Breast epithelium (tissue), 3 donors: ENCODE results near the gene MASP1.

Experiments used
- POLR2A ChIP-seq: fragments of 450-650 bp; IDR thresholded peaks from one replicate; pipeline ENCODE4 v1.6.1; 2016; ENCODE audit warnings: antibody characterized with exemption, mild to moderate bottlenecking, moderate library complexity
- POLR2AphosphoS5 ChIP-seq, 3 donors: sonication (generic); formaldehyde crosslinking; IDR thresholded peaks; one replicate each; pipeline ENCODE4 v1.6.1; 2017; ENCODE audit warnings: antibody characterized with exemption in 3 of 3
- TF ChIP-seq, protein P1 (sequence below), 3 donors: fragments of 450-650 bp; IDR thresholded peaks; one replicate each; pipeline ENCODE4 v1.5.1; 2016 to 2017; ENCODE audit warnings: antibody characterized with exemption in 3 of 3, mild to moderate bottlenecking in 3 of 3, moderate library complexity in 3 of 3

DNA sequence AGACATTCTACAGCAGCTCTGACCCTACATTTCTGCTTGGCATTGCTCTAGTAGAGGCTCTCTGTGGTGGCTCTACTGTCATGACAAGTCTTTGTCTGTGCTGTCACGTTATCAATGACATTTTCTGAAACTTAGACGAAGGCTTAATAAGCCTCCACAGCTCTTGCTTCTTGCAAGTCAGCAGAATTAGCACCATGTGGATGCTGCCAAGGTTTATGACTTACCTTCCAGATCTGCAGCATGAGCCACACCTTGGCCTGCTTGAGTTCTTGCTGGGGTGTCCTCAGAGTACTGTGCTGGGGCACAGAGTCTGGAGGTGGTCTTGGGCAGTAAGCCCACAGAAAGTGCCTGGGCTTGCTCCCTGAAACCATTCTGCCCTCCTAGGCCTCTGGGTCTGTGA lies 84.5 kb downstream of the MASP1 start:
- TF ChIP-seq, protein P1, sequence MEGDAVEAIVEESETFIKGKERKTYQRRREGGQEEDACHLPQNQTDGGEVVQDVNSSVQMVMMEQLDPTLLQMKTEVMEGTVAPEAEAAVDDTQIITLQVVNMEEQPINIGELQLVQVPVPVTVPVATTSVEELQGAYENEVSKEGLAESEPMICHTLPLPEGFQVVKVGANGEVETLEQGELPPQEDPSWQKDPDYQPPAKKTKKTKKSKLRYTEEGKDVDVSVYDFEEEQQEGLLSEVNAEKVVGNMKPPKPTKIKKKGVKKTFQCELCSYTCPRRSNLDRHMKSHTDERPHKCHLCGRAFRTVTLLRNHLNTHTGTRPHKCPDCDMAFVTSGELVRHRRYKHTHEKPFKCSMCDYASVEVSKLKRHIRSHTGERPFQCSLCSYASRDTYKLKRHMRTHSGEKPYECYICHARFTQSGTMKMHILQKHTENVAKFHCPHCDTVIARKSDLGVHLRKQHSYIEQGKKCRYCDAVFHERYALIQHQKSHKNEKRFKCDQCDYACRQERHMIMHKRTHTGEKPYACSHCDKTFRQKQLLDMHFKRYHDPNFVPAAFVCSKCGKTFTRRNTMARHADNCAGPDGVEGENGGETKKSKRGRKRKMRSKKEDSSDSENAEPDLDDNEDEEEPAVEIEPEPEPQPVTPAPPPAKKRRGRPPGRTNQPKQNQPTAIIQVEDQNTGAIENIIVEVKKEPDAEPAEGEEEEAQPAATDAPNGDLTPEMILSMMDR (IDR thresholded peaks at IDR 0.05): no peak
- TF ChIP-seq POLR2A (no peak), POLR2AphosphoS5 (IDR thresholded peaks at IDR 0.05) (no peak)
